ENCODE data around the gene EFEMP2.
"Not testable (repeated sequence)": the region's sequence is repeated elsewhere in the genome, so short reads cannot be mapped to it uniquely, and the experiment has no call there.

Gene EFEMP2

DNA sequence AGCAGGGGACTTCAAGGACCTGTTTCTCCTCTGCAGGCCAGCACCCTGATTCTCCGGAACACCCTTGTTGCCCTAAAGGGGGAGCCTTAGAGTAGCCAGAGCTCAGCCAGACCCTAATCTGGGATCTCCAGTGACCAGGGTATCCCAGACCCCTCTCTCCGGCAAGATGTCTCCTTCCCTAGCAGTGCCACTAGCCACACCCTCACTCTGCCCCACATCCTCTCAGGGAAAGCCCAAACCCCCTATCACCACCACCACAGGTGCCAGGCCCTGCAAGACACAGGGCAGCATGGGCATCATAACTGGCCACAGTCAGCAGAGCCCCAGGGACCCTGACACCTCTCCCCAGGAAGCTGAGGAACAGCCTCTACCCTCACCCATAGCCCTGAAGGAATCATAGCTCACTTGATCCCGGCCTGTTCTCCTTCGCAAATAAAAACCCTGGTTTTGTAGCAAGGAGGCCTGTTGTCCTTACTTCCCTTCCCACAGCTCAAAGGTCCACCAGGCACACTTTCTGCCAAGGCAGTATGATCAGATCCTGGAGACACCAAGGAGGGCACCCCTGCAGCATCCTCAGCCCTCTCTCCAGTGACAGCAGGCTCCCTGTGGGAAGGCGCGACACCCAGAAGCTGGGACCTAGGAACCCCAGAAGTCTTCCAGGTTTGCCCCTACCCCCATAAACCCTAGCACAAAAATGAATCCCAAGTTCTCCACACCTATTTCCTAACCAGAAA, 19.2 kb downstream of the EFEMP2 start:
- no peak for DNase-seq

DNA sequence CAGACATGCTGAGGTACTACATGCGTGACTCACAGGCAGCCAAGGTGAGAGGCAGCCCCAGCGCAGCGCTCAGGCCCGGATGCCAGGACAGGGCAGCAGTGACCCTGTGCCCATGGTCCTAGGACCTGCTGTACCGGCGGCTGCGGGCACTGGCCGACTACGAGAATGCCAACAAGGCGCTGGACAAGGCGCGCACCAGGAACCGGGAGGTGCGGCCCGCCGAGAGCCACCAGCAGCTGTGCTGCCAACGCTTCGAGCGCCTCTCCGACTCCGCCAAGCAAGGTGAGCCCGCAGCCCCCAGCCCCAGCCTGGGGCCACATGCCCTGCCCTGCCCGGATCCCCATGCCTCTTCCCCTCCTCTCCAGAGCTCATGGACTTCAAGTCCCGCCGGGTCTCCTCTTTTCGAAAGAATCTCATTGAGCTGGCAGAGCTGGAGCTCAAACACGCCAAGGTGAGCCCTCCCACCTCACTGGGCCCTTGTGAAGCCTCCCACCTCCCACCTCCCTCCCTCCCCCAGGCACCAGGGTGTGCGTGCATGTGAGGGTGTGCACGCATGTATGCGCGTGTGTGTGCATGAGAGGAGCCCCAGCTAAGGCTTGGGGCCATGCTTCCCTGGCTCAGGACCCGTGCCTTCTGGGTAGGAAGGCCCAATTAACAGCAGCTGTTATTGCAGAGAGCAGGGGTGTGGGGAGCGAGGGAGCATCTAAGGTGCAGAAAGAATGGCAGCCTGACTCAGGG, 19.9 kb downstream of the EFEMP2 start:
- no peak for DNase-seq

DNA sequence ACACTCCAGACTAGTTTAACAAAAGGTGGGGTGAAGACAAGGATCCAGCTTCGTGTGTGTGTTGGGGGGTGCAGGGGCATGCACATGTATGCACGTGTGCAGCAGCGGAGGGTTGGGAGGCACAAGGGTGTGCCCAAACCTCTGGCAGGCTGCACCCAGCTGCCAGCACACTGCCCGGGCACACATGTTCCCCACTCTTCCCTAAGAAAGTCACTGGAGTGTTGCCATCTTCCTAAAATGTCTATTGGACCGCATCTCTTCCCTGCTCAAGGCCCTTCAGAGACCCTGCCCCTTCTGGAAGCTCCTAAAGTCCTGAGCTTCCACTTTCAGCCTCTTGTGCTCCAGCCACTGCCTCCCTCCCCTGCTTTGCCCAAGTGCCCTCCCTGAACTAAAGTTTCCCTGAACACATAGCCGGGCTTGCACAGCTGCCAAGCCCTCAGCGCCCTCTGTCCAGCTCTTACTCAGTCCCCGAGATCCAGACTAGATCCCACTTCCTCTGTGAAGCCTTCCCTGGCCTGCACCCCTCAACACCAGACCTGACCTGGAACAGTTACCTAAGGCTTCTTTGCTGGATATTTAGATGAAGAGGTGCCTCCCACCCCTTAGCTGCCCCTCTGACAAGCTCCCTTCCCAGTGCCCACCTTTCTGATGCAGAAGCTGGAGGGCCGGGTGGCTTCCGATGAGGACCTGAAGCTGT, 20.6 kb downstream of the EFEMP2 start:
- no peak for DNase-seq

DNA sequence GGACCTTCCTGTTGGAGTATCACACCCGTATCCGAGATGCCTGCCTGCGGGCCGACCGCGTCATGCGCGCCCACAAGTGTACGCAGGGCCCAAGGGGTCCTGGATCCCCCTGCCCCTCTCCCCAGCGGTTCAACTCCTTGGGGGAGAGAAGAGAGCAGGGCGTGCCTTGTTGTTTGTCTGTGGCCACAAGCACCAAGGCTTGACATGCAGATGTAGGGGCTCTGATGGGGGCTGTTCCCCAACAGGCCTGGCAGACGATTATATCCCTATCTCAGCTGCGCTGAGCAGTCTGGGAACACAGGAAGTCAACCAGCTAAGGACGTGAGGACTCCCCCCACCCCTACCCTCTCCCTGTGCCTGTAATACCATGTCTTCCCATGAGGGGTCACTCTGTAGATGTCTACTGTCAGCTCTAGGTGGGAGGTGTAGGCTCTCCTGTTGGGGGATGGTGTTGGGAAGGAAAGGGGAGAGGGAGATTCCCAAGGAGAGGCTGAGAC, 21.5 kb downstream of the EFEMP2 start:
- DNase-seq: peak; percentile 19

DNA sequence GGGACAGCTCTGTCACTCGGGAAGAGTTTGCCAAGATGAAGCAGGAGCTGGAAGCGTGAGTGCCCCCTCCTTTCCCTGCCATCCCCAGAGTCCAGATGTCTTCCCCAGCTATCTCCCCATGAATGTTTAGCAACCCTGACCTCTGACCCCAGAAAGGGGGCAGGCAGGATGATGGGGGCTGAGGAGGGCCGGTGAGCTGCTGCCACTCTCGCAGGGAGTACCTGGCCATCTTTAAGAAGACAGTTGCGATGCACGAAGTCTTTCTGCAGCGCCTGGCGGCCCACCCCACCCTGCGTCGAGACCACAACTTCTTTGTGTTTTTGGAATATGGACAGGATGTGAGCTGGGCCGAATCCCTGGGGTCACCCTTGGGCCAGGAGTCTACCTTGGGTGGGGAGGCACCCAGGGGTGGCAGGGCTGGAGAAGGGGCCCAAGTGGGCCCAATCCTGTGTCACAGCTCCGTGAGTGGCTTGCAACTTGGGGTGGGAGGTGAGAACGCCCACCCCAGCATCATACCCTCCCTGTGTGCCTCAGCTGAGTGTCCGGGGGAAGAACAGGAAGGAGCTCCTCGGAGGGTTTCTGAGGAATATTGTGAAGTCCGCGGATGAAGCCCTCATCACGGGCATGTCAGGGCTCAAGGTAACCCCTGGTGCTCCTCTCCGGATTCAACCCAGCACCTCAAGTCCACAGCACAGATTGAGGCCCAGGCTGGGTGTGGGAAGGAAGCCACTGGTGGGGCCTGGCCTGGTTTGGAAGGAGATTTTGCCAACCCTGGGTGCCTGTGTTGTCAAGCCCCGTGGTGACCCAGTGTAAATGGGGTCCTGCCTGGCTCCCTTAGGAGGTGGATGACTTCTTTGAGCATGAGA, 22.1 kb downstream of the EFEMP2 start:
- no peak for DNase-seq

DNA sequence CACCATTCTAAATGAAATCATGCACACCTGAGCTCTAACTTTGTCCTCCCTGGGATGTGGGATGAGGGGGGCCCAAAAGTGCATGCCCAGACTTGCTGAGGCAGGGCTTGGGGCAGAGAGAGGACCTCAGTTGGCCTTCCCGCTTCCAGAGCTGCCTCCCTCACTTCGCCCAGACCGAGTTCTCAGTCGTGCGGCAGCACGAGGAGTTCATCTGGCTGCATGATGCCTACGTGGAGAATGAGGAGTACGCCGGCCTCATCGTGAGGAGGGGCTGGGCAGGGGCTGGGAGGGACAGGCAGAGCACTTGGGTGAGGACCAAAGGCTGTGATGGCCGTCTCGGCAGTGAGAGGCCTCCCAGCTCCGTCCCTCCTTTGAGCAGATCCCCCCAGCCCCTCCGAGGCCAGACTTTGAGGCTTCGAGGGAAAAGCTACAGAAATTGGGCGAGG, 22.8 kb downstream of the EFEMP2 start:
- DNase-seq: no peak

DNA sequence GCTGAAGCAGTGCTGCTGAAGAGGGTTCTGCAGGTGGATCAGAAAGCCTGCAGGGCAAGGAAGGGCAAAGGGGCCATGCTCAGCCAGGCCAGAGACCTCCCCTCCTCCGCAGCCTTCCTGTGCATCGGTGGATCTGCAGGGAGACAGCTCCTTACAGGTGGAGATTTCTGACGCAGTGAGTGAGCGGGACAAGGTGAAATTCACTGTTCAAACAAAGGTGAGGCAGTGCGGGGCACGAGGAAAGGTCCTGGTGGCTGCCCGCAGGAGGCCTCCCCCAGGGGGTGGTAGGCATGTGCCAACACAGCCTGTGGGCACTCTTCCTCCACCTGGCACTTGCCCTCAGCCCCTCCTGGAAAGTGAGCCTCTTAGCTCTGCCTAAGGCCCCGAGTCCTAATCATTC, 23.2 kb downstream of the EFEMP2 start:
- no peak for DNase-seq

DNA sequence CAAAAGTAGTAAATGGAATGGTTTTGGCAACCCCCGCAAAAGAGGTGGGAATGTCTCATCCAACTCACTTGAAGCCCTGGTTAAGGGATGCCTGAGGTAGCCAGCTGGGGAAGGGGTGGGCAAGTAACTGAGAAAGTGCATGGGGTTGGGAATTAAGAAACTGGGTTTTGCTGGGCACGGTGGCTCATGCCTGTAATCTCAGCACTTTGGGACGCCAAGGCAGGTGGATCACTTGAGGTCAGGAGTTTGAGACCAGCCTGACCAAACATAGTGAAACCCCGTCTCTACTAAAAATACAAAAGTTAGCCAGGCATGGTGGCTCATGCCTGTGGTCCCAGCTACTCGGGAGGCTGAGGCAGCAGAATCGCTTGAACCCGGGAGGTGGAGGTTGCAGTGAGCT, 23.9 kb downstream of the EFEMP2 start:
- DNase-seq: not testable (repeated sequence)

DNA sequence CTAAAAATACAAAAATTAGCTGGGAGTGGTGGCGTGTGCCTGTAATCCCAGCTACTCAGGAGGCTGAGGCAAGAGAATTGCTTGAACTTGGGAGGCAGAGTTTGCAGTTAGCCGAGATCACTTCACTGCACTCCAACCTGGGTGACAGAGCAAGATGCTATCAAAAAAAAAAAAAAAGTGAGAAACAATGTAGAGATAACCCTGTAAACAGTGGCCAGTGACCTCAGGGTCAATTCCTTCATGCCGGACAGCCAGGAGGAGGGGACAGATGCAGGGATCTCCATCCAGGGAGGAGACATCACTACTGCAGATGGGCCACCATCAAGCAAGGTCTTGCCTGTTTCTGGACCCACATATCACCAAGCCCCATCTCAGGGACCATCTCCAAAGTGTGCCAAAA, 24.9 kb downstream of the EFEMP2 start:
- no peak for DNase-seq

DNA sequence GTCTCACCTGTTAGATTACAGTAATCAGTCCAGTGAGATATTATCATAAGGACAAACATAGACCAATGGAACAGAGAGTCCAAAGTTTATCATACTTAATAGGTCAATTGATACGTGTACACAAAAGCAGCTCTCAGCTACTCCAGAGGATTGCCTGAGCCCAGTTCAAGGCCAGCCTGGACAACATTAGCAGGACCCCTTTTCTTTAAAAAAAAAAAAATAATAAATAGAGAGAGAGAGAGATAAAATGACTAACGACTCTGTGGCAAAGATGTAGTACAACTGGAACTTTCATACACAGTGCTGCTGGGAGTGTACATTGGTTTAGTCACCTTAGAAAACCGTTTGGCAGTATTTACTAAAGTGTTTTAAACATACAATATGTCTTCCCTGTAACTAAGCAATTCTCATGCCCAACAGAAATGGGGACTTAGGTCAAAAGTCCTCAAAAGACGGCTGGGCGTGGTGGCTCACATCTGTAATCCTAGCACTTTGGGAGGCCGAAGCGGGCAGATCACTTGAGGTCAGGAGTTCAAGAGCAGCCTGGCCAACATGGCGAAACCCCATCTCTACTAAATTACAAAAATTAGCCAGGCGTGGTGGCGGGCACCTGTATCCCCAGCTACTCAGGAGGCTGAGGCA, 28.2 kb downstream of the EFEMP2 start:
- DNase-seq: no peak

DNA sequence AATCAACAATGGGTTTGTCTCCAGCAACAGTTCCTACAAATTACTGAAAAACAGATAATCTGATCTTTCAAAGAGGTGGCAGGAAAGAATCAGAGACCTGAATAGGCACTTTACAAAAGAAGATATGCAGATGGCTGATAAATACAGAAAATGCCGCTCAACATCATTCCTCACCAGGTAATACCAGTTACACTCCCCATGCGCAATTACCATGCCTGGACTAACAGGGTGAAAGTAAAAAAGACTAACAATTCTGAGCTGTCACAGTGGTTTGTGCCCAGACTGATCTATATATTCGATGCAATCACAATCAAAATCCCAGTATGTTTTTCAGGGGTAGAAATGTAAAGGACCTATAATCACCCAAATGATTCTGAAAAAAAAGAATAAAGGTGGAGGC, 28.8 kb downstream of the EFEMP2 start:
- DNase-seq: no peak

DNA sequence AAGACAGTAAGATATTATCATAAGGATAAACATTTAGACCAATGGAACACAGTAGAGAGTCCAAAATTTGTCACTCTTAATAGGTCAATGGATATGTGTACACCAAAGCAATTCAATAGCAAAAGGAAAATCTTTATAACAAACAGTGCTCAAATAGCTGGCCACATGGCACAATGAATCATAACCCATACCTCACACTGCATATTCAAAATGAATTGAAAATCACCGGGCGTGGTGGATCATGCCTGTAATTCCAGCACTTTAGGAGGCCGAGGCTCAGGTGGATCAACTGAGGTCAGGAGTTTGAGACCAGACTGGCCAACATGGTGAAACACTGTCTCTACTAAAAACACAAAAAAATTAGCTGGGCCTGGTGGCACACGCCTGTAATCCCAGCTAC, 30.5 kb downstream of the EFEMP2 start:
- no peak for DNase-seq

DNA sequence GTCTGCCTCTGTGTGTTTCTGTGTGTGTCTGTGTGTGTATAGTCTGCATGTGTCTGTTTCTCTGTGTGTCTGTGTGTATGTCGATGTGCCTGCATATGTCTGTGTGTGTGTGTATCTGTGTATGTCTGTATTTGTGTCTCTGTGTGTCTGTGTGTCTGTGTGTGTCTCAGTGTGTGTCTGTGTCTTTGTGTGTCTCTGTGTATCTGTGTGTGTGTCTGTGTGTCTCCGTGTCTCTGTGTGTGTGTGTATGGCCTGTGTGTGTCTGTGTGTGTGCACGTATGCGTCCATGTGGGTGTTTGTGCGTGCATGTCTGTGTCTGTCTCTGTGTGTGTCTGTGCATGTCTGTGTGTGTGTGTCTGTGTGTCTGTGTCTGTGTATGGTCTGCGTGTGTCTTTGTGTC, 38.4 kb downstream of the EFEMP2 start:
- no peak for DNase-seq

DNA sequence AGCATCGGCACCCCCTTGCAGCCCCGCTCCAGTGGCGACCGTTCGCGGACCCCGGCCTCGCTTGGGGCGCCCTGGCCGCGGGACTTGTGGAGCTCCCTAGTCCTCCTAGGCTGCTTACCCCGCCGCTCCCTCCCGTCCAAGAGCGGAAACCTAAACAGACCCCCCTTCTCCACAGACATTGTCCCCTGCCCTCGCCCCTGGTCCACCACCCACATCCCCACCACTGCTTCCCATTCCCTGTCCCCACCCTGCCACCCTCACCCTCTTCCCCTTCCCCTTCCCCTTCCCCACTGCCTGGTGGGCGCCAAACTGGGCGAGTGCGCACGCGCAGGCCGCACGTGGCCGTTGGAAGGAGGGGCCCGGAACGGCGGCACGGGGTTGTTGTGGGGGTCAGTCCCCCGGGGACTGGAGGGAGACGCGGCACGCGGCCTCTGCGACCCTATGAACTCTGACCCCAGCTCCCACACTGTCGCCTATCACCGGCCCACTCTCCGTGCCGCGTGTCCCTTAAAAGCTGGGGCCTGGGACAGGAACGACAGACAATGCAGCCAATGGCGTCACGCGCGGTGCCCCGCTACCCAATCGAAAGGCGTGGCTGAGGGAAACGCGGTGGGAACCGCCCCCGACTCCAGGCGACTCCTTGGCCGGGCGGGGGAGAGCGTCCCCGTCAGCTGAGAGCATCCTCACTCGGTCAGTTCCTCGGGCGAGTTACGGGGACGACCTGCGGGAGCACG, 39.1 kb downstream of the EFEMP2 start, which contains the start of gene SNX32:
Gene SNX32, plus strand, starts transcription at position 667 of the 734 bp plus-strand sequence. CDS start 103 bp downstream, outside the sequence.
- DNase-seq: peak; percentile 91

DNA sequence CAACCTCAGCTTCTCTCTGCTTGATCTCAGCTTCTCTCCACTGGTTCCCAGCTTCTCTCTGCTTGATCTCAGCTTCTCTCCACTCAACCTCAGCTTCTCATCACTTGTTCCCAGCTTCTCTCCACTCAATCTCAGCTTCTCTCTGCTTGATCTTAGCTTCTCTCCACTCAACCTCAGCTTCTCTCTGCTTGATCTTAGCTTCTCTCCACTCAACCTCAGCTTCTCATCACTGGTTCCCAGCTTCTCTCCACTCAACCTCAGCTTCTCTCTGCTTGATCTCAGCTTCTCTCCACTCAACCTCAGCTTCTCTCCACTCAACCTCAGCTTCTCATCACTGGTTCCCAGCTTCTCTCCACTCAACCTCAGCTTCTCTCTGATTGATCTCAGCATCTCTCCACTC, 40.4 kb downstream of the EFEMP2 start:
- DNase-seq: not testable (repeated sequence)

DNA sequence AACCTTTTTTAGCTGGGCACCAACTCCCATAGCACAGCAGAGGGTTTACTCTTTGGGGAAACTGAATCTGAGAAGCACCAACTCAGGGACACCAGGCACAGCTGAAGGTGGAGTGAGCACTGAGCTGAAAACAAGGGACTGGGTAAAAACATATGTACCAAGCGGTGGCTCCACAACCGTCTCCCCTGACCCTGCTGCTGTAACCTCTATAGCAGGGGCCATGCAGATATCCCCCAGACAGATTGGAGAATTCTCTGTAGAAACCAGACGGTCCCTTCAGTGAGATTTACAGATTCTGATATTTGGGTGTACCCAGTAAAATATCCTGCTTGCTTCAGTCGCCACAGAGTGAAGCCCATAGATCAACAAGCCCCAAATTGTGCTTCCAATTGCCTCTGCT, 43.1 kb downstream of the EFEMP2 start:
- no peak for DNase-seq

DNA sequence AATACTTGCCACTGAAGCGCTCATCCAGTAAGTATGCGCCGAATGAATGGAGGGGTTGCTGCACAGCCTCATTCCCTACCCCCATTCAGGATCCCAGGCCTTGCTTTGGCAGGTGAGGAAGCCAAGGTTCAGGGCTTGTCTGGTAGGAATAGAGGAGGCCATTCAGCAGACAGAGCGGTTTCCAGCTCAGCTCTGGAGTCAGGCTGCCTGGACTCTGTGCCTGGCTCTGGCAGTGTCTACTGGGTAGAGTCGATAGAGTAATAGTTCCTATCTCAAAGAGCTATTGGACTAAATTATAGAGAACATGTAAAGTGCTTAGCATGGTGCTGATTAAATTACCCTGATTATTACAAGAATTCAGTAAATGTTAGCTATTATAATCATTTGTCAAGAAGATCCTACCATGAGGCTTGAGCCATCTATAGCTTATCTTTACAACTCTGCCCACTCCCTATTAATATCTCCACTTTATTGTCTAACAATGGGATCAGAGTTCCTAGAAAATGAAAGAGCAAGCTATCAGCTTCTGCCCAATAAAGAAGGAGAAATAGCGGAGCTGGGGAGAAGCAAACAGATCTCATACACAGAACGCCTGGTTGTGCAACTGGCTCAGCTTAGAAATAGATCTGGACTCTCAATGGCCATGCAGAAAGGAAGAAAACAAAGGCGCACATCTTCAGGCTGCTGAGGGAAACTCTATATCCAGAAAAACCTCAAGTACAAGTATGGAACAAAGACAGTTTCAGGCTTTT, 45.4 kb downstream of the EFEMP2 start:
- no peak for DNase-seq

DNA sequence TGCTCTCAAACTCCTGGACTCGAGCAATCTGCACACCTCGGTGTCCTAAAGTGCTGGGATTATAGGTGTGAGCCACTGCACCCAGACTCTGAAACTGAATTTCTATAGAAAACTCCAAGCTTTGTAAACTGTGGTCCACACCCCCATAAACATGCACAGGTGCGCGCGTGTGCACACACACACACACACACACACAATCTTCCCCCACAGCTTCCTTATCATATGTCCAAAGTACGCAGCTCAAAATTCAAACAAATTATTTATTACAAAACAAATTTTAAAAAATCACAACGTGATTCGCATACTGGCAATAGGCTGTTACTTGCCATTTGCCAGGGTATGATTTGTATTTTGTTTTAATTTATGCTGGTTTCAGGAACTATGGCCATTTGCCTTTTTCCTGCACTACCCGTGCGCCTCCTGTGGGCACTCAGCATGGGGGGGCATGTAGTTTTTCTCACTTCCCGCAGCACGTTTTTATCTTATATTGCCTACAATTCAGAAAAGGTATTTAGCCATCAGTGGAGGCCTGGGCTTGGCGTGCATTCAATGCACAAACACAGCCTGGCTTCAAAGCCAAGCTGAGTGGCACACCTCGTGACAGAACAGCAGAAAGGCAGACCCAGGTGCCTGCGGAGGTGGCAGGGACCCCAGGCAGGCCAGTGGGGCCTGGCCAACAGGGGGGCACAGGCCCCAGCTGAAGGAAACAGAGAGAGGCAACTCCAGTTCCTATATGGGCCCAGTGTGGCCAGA, 49.6 kb downstream of the EFEMP2 start:
- no peak for DNase-seq

DNA sequence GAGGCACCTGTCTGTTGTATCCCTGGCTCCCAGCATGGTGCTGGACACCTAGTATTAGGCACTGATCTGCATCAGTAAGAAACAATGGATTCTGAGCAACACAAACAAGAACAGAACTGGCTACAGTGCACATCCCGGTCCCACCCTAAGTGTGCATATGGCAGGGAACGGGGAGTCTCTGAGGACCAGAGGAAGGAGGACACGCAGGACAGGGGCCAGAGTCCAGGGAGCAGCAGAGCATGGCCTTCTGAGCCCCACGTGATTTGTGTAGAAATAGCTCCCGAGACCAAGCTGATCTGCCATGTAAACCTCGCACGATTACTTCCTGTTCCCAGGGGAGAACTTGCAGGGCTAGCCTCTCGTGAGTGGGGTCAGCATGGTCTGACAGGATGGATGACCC, 51.5 kb downstream of the EFEMP2 start:
- peak; percentile 63 for DNase-seq

All from inflammatory macrophage treated with lipopolysaccharide for 4 hours (primary cell).